Transverse colon (tissue), 4 donors: ENCODE data around the gene BCAN. TPM values are rescaled to one million over a fixed set of nuclear protein-coding genes. Genes with fewer than 3 reads are reported as not detected.

ENCODE experiments used
- DNase-seq: peaks from one replicate; pipeline ENCODE4 v3.0.0-alpha.2; 2019
- H3K27ac ChIP-seq, 4 donors: fragments of 200-600 bp; sonication (generic); 2 replicates each; pipeline ENCODE4 v1.5.1; 2016 to 2018; ENCODE audit warnings: inconsistent platforms in 4 of 4
- H3K27me3 ChIP-seq: fragments of 200-600 bp; sonication (generic); 2 replicates; pipeline ENCODE4 v1.5.1; 2017; ENCODE audit warnings: inconsistent platforms
- H3K36me3 ChIP-seq, 4 donors: fragments of 200-600 bp; sonication (generic); 2 replicates each; pipeline ENCODE4 v1.5.1; 2017 to 2019; ENCODE audit warnings: inconsistent platforms in 4 of 4
- H3K4me1 ChIP-seq, 4 donors: fragments of 200-600 bp; sonication (generic); 2 replicates each; pipeline ENCODE4 v1.5.1; 2017 to 2020; ENCODE audit warnings: inconsistent platforms in 4 of 4
- H3K4me3 ChIP-seq, 4 donors: fragments of 200-600 bp; sonication (generic); 1 replicate in 1 of 4; 2 replicates in 3 of 4; pipeline versions ENCODE4 v1.5.1 to v1.6.1; 2017 to 2019; ENCODE audit warnings: inconsistent platforms in 4 of 4
- H3K9me3 ChIP-seq, 2 donors: fragments of 200-600 bp; sonication (generic); 2 replicates each; pipeline ENCODE4 v1.5.1; 2017 to 2019; ENCODE audit warnings: inconsistent platforms in 2 of 2
- CTCF ChIP-seq, 5 experiments: fragments of 200-600 bp in 3 of 5; fragments of 450-650 bp in 2 of 5; sonication (generic) in 3 of 5; IDR thresholded peaks; 1 replicate in 2 of 5; 2 replicates in 3 of 5; pipeline ENCODE4 v1.5.1; 2016 to 2017; ENCODE audit warnings: antibody characterized with exemption in 5 of 5, inconsistent platforms in 3 of 5, mild to moderate bottlenecking in 2 of 5, moderate library complexity in 1 of 5
- EP300 ChIP-seq: sonication (generic); formaldehyde crosslinking; IDR thresholded peaks from one replicate; pipeline ENCODE4 v1.6.1; 2017; ENCODE audit warnings: antibody characterized with exemption, low read depth
- POLR2A ChIP-seq: fragments of 450-650 bp; IDR thresholded peaks from one replicate; pipeline ENCODE4 v1.6.1; 2016; ENCODE audit warnings: antibody characterized with exemption, mild to moderate bottlenecking, moderate library complexity
- POLR2AphosphoS5 ChIP-seq, 3 donors: sonication (generic); formaldehyde crosslinking; IDR thresholded peaks; one replicate each; pipeline ENCODE4 v1.6.1; 2016; ENCODE audit warnings: antibody characterized with exemption in 3 of 3
- WGBS, 2 donors: methylation state at CpG; one replicate each; pipeline ENCODE4 v1.1.5; 2018; ENCODE audit warnings: low coverage in 1 of 2; 5-methylcytosine and 5-hydroxymethylcytosine counted together
- in situ Hi-C, 4 donors: fragments of 200-750 bp; cut with MboI; loops; one replicate each; pipeline versions ENCODE4 v1.15.0 to v1.15.1; 2017; ENCODE audit warnings: low sequenced_read_pairs in 3 of 4, low pct_ligation_motif_present in 1 of 4, low pct_unique_long_range_greater_than_20kb in 1 of 4
- intact Hi-C: fragments of 100-400 bp; cut with DNase I; formaldehyde crosslinking; loops from one replicate; pipeline ENCODE4 v1.15.1; 2023; ENCODE audit warnings: low total_unique reads
- total RNA-seq, 4 donors: library from RNA; depleted of rRNA; stranded (reverse); fragments of >200 nt; gene quantifications; one replicate each; pipeline ENCODE4 v1.1.0, GENCODE V29; 2016

The BCAN gene
- total RNA-seq, 4 donors from 2014 or later: 0.55 to 0.95 TPM; not detected in 2

GRCh38 chr1:156665539-156665938, 23.6 kb downstream of the BCAN start:
- H3K4me3 ChIP-seq: no peak overlapping the region
- no peak for DNase-seq
- no peaks in the 10 kb centered on the region for H3K27me3 ChIP-seq
- no peaks in the 10 kb centered on the region for H3K9me3 ChIP-seq
- WGBS, 2 donors: 60 to 67% methylated on average over 1 to 3 of the region's 3 CpGs
- intact Hi-C loops: no loop called here
- in situ Hi-C loops: no loop called here
- no peaks in the 10 kb centered on the region for H3K36me3 ChIP-seq
- peak overlapping the region; percentile 72 to 89 (median 87) for H3K27ac ChIP-seq
- no peak for TF ChIP-seq POLR2AphosphoS5 (IDR thresholded peaks at IDR 0.05)
- no peak for TF ChIP-seq CTCF (IDR thresholded peaks at IDR 0.05)
- no peak for TF ChIP-seq EP300
- TF ChIP-seq POLR2A: no peak
- H3K4me1 ChIP-seq: peaks cover 42 to 83% (median 59%) of the 10 kb centered on the region in 4 donors

GRCh38 chr1:156666862-156667609, 25.1 kb downstream of the BCAN start:
- intact Hi-C loops: no loop called here
- H3K36me3 ChIP-seq: no peaks in the 10 kb centered on the region
- TF ChIP-seq EP300 (no peak), POLR2AphosphoS5 (IDR thresholded peaks at IDR 0.05) (no peak), POLR2A (no peak), CTCF (IDR thresholded peaks at IDR 0.05) (no peak)
- peak overlapping the region; percentile 66 to 89 (median 78) for H3K27ac ChIP-seq
- peaks cover 33 to 68% (median 45%) of the 10 kb centered on the region in 4 donors for H3K4me1 ChIP-seq
- WGBS, 2 donors: 89 to 92% methylated on average over 5 to 9 of the region's 9 CpGs
- no peak for DNase-seq
- H3K4me3 ChIP-seq: no peak overlapping the region
- in situ Hi-C loops: no loop called here
- no peaks in the 10 kb centered on the region for H3K9me3 ChIP-seq
- H3K27me3 ChIP-seq: no peaks in the 10 kb centered on the region

- no peaks in the 10 kb centered on the region for H3K27me3 ChIP-seq
- H3K27ac ChIP-seq: peak overlapping the region; percentile 66 to 89 (median 78)
- H3K4me3 ChIP-seq: no peak overlapping the region
- no peaks in the 10 kb centered on the region for H3K9me3 ChIP-seq
- H3K36me3 ChIP-seq: no peaks in the 10 kb centered on the region
- peaks cover 32 to 62% (median 40%) of the 10 kb centered on the region in 4 donors for H3K4me1 ChIP-seq
- DNase-seq: no peak
- TF ChIP-seq POLR2AphosphoS5 (IDR thresholded peaks at IDR 0.05) (no peak), EP300 (no peak), CTCF (IDR thresholded peaks at IDR 0.05) (no peak), POLR2A (no peak)
- 63% methylated on average over 3 of the region's 5 CpGs; no CpG with 5 or more reads in 1 of the 2 donors for WGBS, 2 donors
- in situ Hi-C loops (no loop called here), intact Hi-C loops (no loop called here)
These were observed 25.7 kb downstream of the BCAN start for GRCh38 chr1:156667610-156667967.

- peak overlapping the region; percentile 66 to 89 (median 78) for H3K27ac ChIP-seq
- 56% methylated on average over 5 of the region's 9 CpGs; no CpG with 5 or more reads in 1 of the 2 donors for WGBS, 2 donors
- peaks cover 32 to 57% (median 35%) of the 10 kb centered on the region in 4 donors for H3K4me1 ChIP-seq
- no peak overlapping the region for H3K4me3 ChIP-seq
- no peaks in the 10 kb centered on the region for H3K9me3 ChIP-seq
- TF ChIP-seq POLR2A (no peak), POLR2AphosphoS5 (IDR thresholded peaks at IDR 0.05) (no peak), EP300 (no peak), CTCF (IDR thresholded peaks at IDR 0.05) (no peak)
- H3K27me3 ChIP-seq: peaks cover 4% of the 10 kb centered on the region
- in situ Hi-C loops: no loop called here
- DNase-seq: no peak
- intact Hi-C loops: no loop called here
- no peaks in the 10 kb centered on the region for H3K36me3 ChIP-seq
These were observed 26.2 kb downstream of the BCAN start for GRCh38 chr1:156667968-156668709.
